GM12891 (cell line): ENCODE results near the gene TLE3.

Experiments
- POLR2A ChIP-seq: IDR thresholded peaks from 2 replicates; pipeline ENCODE4 v1.6.1; 2011; ENCODE audit warnings: low read depth, low read length, control low read depth
- POLR2AphosphoS5 ChIP-seq: IDR thresholded peaks from 2 replicates; pipeline ENCODE4 v1.6.1; 2011; ENCODE audit warnings: low read depth, low read length, control low read depth
- TAF1 ChIP-seq: IDR thresholded peaks from 2 replicates; pipeline ENCODE4 v1.6.1; 2011; ENCODE audit warnings: low read depth, low read length, control low read depth

DNA sequence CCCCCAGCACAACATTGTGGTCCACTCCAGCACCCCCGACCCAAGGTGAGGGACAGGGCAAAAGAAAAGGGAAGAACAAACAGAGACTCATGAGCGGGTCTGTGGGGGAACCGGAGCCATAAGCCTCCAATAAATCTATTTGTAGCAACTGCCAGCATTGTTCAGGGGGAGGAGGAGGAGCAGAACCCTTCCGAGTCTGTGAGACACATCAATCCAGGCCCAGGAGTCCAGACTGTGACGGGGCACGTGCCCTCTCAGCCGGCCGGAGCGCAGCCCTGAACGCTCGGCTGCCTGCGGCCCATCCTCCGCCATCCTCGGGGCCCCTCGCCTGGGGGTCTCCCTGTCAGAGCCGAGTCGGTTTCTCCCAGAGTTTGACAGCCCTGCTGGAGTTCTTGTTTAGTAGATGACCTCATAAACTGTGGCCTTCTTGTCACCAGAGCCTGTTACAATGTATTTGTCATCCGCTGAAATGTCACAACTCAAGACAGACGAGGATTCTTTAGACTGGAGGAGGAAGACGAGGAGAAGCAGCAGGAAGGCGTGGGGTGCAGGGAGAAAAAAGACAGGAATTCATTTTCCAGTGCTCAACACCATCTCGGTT, 47.9 kb downstream of the TLE3 start:
- no peak for TF ChIP-seq POLR2AphosphoS5
- TF ChIP-seq TAF1: no peak
- TF ChIP-seq POLR2A: no peak
